Lung (tissue), 12 donors: ENCODE data around the gene FHL1. TPM values are rescaled to one million over a fixed set of nuclear protein-coding genes. Genes with fewer than 3 reads are reported as not detected.
A peak's percentile ranks its signal among the peaks of the same experiment; 100 is the strongest.

Experiments used
- ATAC-seq: fragments of 200-7000 bp; cut with Tn5 transposase; one replicate; pipeline ENCODE4 v1.9.1; 2020; ENCODE audit warnings: moderate number of reproducible peaks; ENCODE audit not compliant: insufficient read depth, low FRiP score
- DNase-seq, 3 donors: peaks; one replicate each; pipeline ENCODE4 v3.0.0-alpha.2; 2013 to 2017
- H3K27ac ChIP-seq, 2 donors: one replicate each; pipeline ENCODE4 v1.5.1; 2013; ENCODE audit warnings: mild to moderate bottlenecking in 2 of 2, moderate library complexity in 2 of 2, control low read depth in 1 of 2, inconsistent platforms in 1 of 2, low read depth in 1 of 2, low read length in 1 of 2
- H3K27me3 ChIP-seq, 3 donors: one replicate each; pipeline ENCODE4 v1.5.1; 2013; ENCODE audit warnings: low read length in 2 of 3; ENCODE audit not compliant: control insufficient read depth in 3 of 3, insufficient read depth in 3 of 3
- H3K36me3 ChIP-seq, 4 donors: one replicate each; pipeline ENCODE4 v1.5.1; 2013; ENCODE audit warnings: low read length in 4 of 4, mild to moderate bottlenecking in 1 of 4, moderate library complexity in 1 of 4; ENCODE audit not compliant: control insufficient read depth in 4 of 4, insufficient read depth in 4 of 4
- H3K4me1 ChIP-seq, 5 donors: one replicate each; pipeline ENCODE4 v1.5.1; 2013; ENCODE audit warnings: low read length in 5 of 5, mild to moderate bottlenecking in 2 of 5, moderate library complexity in 1 of 5; ENCODE audit not compliant: control insufficient read depth in 5 of 5, insufficient read depth in 5 of 5
- H3K4me3 ChIP-seq: one replicate; pipeline ENCODE4 v1.5.1; 2013; ENCODE audit warnings: mild to moderate bottlenecking, control low read depth, moderate library complexity
- H3K9ac ChIP-seq, 2 donors: one replicate each; pipeline ENCODE4 v1.5.1; 2013; ENCODE audit warnings: low read length in 2 of 2, control low read depth in 1 of 2; ENCODE audit not compliant: insufficient read depth in 1 of 2
- H3K9me3 ChIP-seq, 4 donors: one replicate each; pipeline ENCODE4 v1.5.1; 2013; ENCODE audit warnings: low read length in 3 of 4, mild to moderate bottlenecking in 1 of 4, moderate library complexity in 1 of 4; ENCODE audit not compliant: control insufficient read depth in 4 of 4, insufficient read depth in 3 of 4
- CTCF ChIP-seq: IDR thresholded peaks from 2 replicates; pipeline ENCODE4 v1.5.1; 2012; ENCODE audit warnings: mild to moderate bottlenecking; ENCODE audit errors: control extremely low read depth, extremely low read depth
- WGBS, 2 donors: extraction: QIAGEN DNeasy Blood & Tissue Kit; methylation state at CpG; one replicate each; pipeline ENCODE4 v1.1.7; 2013; 5-methylcytosine and 5-hydroxymethylcytosine counted together
- polyA plus RNA-seq, 2 donors: library from polyadenylated mRNA; stranded (reverse); fragments of 200-250 nt; gene quantifications; one replicate each; pipeline ENCODE4 v1.2.1, GENCODE V29; 2013
- total RNA-seq, 2 donors: library from RNA; depleted of rRNA in 1 of 2; stranded (reverse); fragments of >200 nt in 1 of 2; gene quantifications; one replicate each; pipeline ENCODE4 v1.2.1, GENCODE V29; 2014 to 2021
- donor health status: control.
- donor health status: control.
- donor health status: Bipolar disorder and iron deficiency.
- donor health status: healthy.
- donor health status: DM: yes; HTN: yes; CAD: no.

The FHL1 gene
- total and polyA plus RNA-seq, 4 donors = 49.6 to 313 (median 150) TPM

GRCh38 chrX:136122207-136122606, 25.1 kb upstream of the FHL1 start:
- WGBS, 2 donors = 60 to 90% methylated on average over 2 of the region's 2 CpGs
- no peak for DNase-seq
- Histone ChIP-seq H3K9ac (no peak overlapping the region), H3K9me3 (peaks cover 0 to 10% (median 0%) of the 10 kb centered on the region in 4 donors), H3K36me3 (no peaks in the 10 kb centered on the region), H3K4me3 (no peak overlapping the region), H3K27ac (no peak overlapping the region), H3K27me3 (peaks cover 0 to 5% (median 3%) of the 10 kb centered on the region in 3 donors), H3K4me1 (peaks cover 0 to 4% (median 0%) of the 10 kb centered on the region in 5 donors)
- no peak for TF ChIP-seq CTCF
- ATAC-seq = no peak

- DNase-seq (no peak), ATAC-seq (no peak)
- TF ChIP-seq CTCF = no peak
- Histone ChIP-seq H3K9me3 (peaks cover 0 to 4% (median 0%) of the 10 kb centered on the region in 4 donors), H3K9ac (no peak overlapping the region), H3K4me3 (no peak overlapping the region), H3K36me3 (no peaks in the 10 kb centered on the region), H3K27ac (no peak overlapping the region), H3K4me1 (peaks cover 0 to 4% (median 0%) of the 10 kb centered on the region in 5 donors), H3K27me3 (peaks cover 0 to 5% (median 3%) of the 10 kb centered on the region in 3 donors)
- 82 to 89% methylated on average over 7 to 11 of the region's 11 CpGs for WGBS, 2 donors
Measured at GRCh38 chrX:136125106-136125505, 22.2 kb upstream of the FHL1 start.

GRCh38 chrX:136126371-136126770, 21.0 kb upstream of the FHL1 start:
- Histone ChIP-seq H3K9me3 (peaks cover 0 to 6% (median 0%) of the 10 kb centered on the region in 4 donors), H3K27me3 (peaks cover 0 to 5% (median 0%) of the 10 kb centered on the region in 3 donors), H3K27ac (peak overlapping the region in 1 of 2 donors; percentile 66), H3K4me3 (no peak overlapping the region), H3K9ac (no peak overlapping the region), H3K4me1 (peaks cover 0 to 2% (median 0%) of the 10 kb centered on the region in 5 donors), H3K36me3 (no peaks in the 10 kb centered on the region)
- WGBS, 2 donors = 77 to 91% methylated on average over 6 of the region's 6 CpGs
- no peak for TF ChIP-seq CTCF
- DNase-seq = no peak
- no peak for ATAC-seq

GRCh38 chrX:136126872-136127406, 20.4 kb upstream of the FHL1 start:
- H3K36me3 ChIP-seq = no peaks in the 10 kb centered on the region
- DNase-seq = no peak
- no peak for TF ChIP-seq CTCF
- 68 to 80% methylated on average over 3 of the region's 3 CpGs for WGBS, 2 donors
- H3K4me3 ChIP-seq = no peak overlapping the region
- H3K9me3 ChIP-seq = peaks cover 0 to 6% (median 0%) of the 10 kb centered on the region in 4 donors
- H3K9ac ChIP-seq = no peak overlapping the region
- H3K4me1 ChIP-seq = peaks cover 0 to 2% (median 0%) of the 10 kb centered on the region in 5 donors
- H3K27me3 ChIP-seq = peaks cover 0 to 5% (median 0%) of the 10 kb centered on the region in 3 donors
- H3K27ac ChIP-seq = peak overlapping the region in 1 of 2 donors; percentile 79
- ATAC-seq = no peak
